PC-9 (cell line): Measurements from ENCODE around the gene ZMIZ1. TPM values are rescaled to one million over a fixed set of nuclear protein-coding genes. Genes with fewer than 3 reads are reported as not detected.

Source experiments
- BruUV-seq: library from RNA; stranded (reverse); fragments of 400-500 nt; replicated peaks from 2 replicates; lab custom pipeline; 2021; lab: Mats Ljungman, UMichigan
- CTCF ChIA-PET: fragments of 300-600 bp; sonication (Branson Sonifier 250); formaldehyde crosslinking; loops from one replicate; lab custom pipeline; 2022; ENCODE audit warnings: antibody characterized with exemption; lab: Charles Lee
- POLR2A ChIA-PET: fragments of 300-600 bp; sonication (Branson Sonifier 250); formaldehyde crosslinking; loops from one replicate; lab custom pipeline; 2022; ENCODE audit warnings: antibody characterized with exemption; ENCODE audit not compliant: unreplicated experiment; lab: Charles Lee
- DNase-seq, 2 experiments: peaks; one replicate each; pipeline versions ENCODE4 v3.0.0 to v3.0.0-alpha.2; 2015 to 2022; ENCODE audit warnings: mixed read lengths in 1 of 2
- H2AFZ ChIP-seq: fragments of 200-600 bp; sonication (generic); 2 replicates; pipeline ENCODE4 v1.8.1; 2017; ENCODE audit warnings: antibody characterized with exemption
- H3F3A ChIP-seq: fragments of 200-600 bp; sonication (generic); 2 replicates; pipeline ENCODE4 v1.8.1; 2017; ENCODE audit warnings: antibody characterized with exemption, mild to moderate bottlenecking, low read depth; ENCODE audit not compliant: insufficient read depth
- H3K27ac ChIP-seq: fragments of 200-600 bp; sonication (generic); 2 replicates; pipeline ENCODE4 v1.6.1; 2016; ENCODE audit warnings: mixed run types
- H3K27me3 ChIP-seq: fragments of 200-600 bp; sonication (generic); 2 replicates; pipeline ENCODE4 v1.6.1; 2016; ENCODE audit warnings: low read depth, mixed run types; ENCODE audit not compliant: insufficient read depth
- H3K36me3 ChIP-seq: fragments of 200-600 bp; sonication (generic); 2 replicates; pipeline ENCODE4 v1.6.1; 2016; ENCODE audit warnings: low read depth, mixed run types
- H3K4me1 ChIP-seq: fragments of 200-600 bp; sonication (generic); replicated peaks from 2 replicates; pipeline ENCODE4 v1.6.1; 2016; ENCODE audit warnings: mixed run types; ENCODE audit not compliant: insufficient read depth
- H3K4me2 ChIP-seq: fragments of 200-600 bp; sonication (generic); 2 replicates; pipeline ENCODE4 v1.6.1; 2017; ENCODE audit warnings: mixed run types
- H3K4me3 ChIP-seq: fragments of 200-600 bp; sonication (generic); 2 replicates; pipeline ENCODE4 v1.6.1; 2016; ENCODE audit warnings: mixed run types
- H3K79me2 ChIP-seq: fragments of 200-600 bp; sonication (generic); 2 replicates; pipeline ENCODE4 v1.6.1; 2017; ENCODE audit warnings: low read depth, mixed run types
- H3K9me2 ChIP-seq: fragments of 200-600 bp; sonication (generic); 2 replicates; pipeline ENCODE4 v1.8.1; 2017; ENCODE audit warnings: mild to moderate bottlenecking; ENCODE audit not compliant: insufficient read depth
- H3K9me3 ChIP-seq: fragments of 200-600 bp; sonication (generic); 2 replicates; pipeline ENCODE4 v1.8.1; 2016; ENCODE audit warnings: low read depth; ENCODE audit not compliant: insufficient read depth
- H4K20me1 ChIP-seq: fragments of 200-600 bp; sonication (generic); 2 replicates; pipeline ENCODE4 v1.8.1; 2017; ENCODE audit not compliant: insufficient read depth
- CTCF ChIP-seq: fragments of 200-600 bp; sonication (generic); conservative IDR thresholded peaks from 2 replicates; pipeline ENCODE4 v1.6.1; 2017; ENCODE audit warnings: mixed run types, antibody characterized with exemption, mild to moderate bottlenecking, moderate library complexity
- EZH2 ChIP-seq: fragments of 200-600 bp; sonication (generic); IDR thresholded peaks from 2 replicates; pipeline ENCODE4 v1.8.0; 2017; ENCODE audit warnings: antibody characterized with exemption, low read depth
- intact Hi-C: fragments of 100-400 bp; cut with micrococcal nuclease; formaldehyde crosslinking; loops from one replicate; pipeline ENCODE4 v1.10.0; 2022; ENCODE audit not compliant: unreplicated experiment
- total RNA-seq: library from RNA; stranded (reverse); gene quantifications from 2 replicates; pipeline ENCODE4 v1.2.3, GENCODE V29; 2021

The ZMIZ1 gene
- total RNA-seq, 1 experiment from 2014 or later = 47.6 TPM

DNA sequence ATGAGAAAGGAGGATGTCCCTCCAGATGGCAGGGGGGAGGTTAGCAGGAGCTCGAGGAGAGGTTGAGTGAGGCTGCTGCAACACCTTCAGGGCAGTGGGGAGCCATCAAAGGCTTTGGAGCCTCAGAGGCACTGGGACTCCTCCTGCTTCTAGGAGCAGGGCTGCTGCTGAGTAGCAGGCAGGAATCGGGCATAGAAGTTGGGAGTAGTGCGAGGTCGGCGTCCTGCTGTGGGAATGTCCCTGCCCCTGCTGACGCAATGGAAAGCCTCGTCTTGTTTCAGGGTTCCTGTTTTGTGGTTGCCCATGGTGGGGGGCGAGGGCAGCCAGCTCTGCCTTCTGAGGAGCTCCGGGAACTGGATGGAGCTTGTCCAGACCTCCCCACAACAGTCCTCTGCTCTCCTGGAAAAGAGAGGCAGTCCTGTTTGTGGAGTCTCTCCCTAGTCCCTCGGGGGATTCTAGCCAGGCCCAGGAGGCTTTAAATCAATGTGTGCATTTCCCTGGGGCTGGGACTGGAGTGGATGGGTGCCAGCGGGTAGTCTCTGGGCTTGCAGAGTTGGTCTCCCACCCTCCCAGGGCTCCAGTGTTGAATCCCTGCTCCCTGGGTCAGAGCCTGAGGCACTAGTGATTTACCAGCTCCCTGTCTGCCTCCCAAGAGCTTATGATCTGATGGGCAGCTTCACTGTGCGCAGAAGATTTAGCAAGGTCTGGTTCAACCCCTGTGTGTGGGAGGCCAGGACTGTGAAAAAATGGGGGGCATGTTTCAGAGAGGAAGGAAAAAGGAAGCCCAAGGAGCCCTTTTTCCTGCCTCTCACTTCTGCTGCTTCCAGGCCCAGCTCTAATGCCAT, 179.8 kb downstream of the ZMIZ1 start:
- no peaks in the 10 kb centered on the region for H3K4me1 ChIP-seq
- H3K36me3 ChIP-seq = no peaks in the 10 kb centered on the region
- H3K4me3 ChIP-seq = no peak overlapping the region
- peaks cover 15% of the 10 kb centered on the region; the same call in 1 of the 2 replicates for H3K79me2 ChIP-seq
- no peaks in the 10 kb centered on the region for H3F3A ChIP-seq
- no peak for TF ChIP-seq EZH2
- TF ChIP-seq CTCF = no peak
- no peak overlapping the region for H3K4me2 ChIP-seq
- no peak for DNase-seq
- H3K27me3 ChIP-seq = no peaks in the 10 kb centered on the region
- POLR2A ChIA-PET = no interaction called here
- no peaks in the 10 kb centered on the region for H3K9me3 ChIP-seq
- intact Hi-C loops = no loop called here
- no TSS peak for BruUV-seq
- H3K9me2 ChIP-seq = no peaks in the 10 kb centered on the region
- CTCF ChIA-PET = interaction anchor here (0.7 to 1.0 kb wide), 2 partner anchors 15 to 1488 kb away, joined by 3 read pairs; no protein-coding TSS in a partner anchor
- no peaks in the 10 kb centered on the region; the same call in none of the 2 replicates for H4K20me1 ChIP-seq
- H3K27ac ChIP-seq = no peak overlapping the region
- no peak overlapping the region for H2AFZ ChIP-seq

DNA sequence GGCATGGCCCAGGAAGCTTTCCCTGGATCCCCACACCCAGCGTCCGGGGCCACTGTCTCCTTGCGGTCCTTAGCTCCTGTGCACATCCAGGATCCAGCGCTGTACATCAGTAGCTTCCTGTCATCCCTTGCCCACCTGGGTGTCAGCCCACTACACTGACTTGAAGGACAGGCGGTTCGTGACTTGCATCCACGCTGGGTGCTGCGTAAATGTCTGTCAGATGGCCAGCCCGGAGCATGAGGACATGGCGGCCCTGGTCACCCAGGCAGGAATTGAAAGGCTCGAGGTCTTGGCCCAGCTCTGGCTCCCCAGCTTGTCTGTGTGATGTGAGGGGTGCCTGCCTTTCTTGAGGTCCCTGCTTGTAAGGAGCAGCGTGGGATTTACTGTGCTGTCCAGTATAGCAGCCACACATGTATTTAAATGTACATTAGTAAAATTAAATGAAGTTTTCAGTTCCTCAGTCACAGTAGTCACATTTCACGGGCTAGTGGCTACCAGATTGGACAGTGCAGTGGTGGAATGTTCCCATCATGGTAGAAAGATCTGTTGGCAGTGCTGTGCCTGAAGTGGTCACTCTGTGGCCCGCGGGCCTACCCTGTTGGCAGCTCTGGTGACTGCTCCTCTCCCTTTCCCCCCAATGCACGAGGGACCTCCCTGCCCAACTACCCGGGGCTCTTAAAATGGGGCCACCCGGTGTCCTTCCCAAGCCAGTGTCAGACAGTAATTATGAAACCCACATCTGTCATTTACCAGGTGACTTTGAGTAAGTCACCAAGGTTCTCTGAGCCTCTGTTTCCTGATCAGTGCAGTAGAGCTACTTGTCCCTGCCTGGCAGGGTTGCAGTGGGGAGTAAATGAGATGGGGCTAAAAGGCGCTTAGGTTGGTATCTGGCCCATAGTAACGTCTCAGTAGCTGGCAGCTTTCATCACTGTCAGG, 180.7 kb downstream of the ZMIZ1 start:
- intact Hi-C loops = no loop called here
- TF ChIP-seq EZH2 (no peak), CTCF (no peak)
- DNase-seq = no peak
- H3K27ac ChIP-seq = no peak overlapping the region
- H2AFZ ChIP-seq = no peak overlapping the region
- no peaks in the 10 kb centered on the region for H3K36me3 ChIP-seq
- CTCF ChIA-PET = interaction anchor here (0.6 to 1.0 kb wide), 2 partner anchors 14 to 43 kb away, joined by 3 to 5 read pairs; no protein-coding TSS in a partner anchor
- H3K4me3 ChIP-seq = no peak overlapping the region
- no peaks in the 10 kb centered on the region for H3K9me3 ChIP-seq
- no peak overlapping the region for H3K4me2 ChIP-seq
- H3K79me2 ChIP-seq = peaks cover 13% of the 10 kb centered on the region; the same call in 1 of the 2 replicates
- POLR2A ChIA-PET = no interaction called here
- no TSS peak for BruUV-seq
- no peaks in the 10 kb centered on the region; the same call in none of the 2 replicates for H4K20me1 ChIP-seq
- H3F3A ChIP-seq = no peaks in the 10 kb centered on the region
- no peaks in the 10 kb centered on the region for H3K27me3 ChIP-seq
- no peaks in the 10 kb centered on the region for H3K9me2 ChIP-seq
- no peaks in the 10 kb centered on the region for H3K4me1 ChIP-seq

- no peaks in the 10 kb centered on the region; the same call in none of the 2 replicates for H4K20me1 ChIP-seq
- no peaks in the 10 kb centered on the region for H3K9me2 ChIP-seq
- intact Hi-C loops = no loop called here
- no peak overlapping the region for H2AFZ ChIP-seq
- H3K27me3 ChIP-seq = no peaks in the 10 kb centered on the region
- TF ChIP-seq EZH2 (no peak), CTCF (no peak)
- no TSS peak for BruUV-seq
- ChIA-PET CTCF (interaction anchor here (0.6 kb wide), 1 partner anchor 43 kb away, joined by 5 read pairs; no protein-coding TSS in a partner anchor), POLR2A (no interaction called here)
- no peaks in the 10 kb centered on the region for H3K9me3 ChIP-seq
- no peak overlapping the region for H3K4me2 ChIP-seq
- H3K4me1 ChIP-seq = no peaks in the 10 kb centered on the region
- no peak overlapping the region for H3K27ac ChIP-seq
- H3K4me3 ChIP-seq = no peak overlapping the region
- 0 out of 2 replicates have a peak, but pooled peaks cover 7% of the 10 kb centered on the region for H3K79me2 ChIP-seq
- no peaks in the 10 kb centered on the region for H3F3A ChIP-seq
- no peaks in the 10 kb centered on the region for H3K36me3 ChIP-seq
- no peak for DNase-seq
These were observed 181.5 kb downstream of the ZMIZ1 start for GRCh38 chr10:79250259-79250658.
